ENCODE data around the gene TGM2.

TGM2 gene

DNA sequence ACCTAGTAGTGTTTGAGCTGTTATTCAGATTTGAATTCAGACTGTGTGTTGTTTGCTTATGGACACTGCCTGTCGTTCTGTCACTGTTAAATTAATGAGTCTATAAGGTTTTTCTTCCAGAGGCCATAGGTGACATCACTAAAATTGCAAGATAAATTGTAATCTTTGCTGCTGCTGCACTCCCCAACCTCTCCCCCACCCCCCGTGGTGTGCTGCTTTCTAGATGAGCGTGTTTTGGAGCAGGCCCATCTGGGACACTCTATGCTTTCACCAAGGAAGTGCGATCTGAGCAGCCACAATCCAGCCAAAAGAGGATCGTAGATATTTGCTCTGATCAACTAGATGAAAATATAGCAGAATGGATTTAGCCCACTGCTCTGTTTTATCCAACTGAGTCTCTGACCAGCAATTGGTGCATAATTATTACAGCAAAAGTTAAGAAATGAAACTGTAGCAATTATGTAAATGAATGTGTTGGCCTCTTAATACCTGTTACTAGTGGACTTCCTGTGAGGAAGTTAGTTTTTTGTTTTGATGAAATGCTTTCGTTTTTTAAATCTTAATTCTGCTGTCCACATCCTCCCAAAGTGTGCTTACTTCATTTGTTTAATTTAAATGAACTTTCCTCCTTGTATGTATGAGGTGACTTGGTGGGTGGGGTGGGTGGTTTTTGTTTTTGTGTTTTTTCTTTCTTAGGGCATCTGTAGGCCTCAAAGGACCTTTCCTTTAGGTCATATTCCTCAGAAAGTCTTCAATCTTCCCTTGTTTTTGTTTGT lies 73.4 kb downstream of the TGM2 start:
- in situ Hi-C loops (cut with MboI; ENCODE audit: low sequenced_read_pairs) = no loop called here
- peaks cover 19% of the 10 kb centered on the region for H3K36me3 ChIP-seq (replicated peaks)
- H3K4me1 ChIP-seq = no peaks in the 10 kb centered on the region
- no peaks in the 10 kb centered on the region for H3K27me3 ChIP-seq (ENCODE audit: low read depth)
- no peak overlapping the region for H3K4me3 ChIP-seq
- H3K9me3 ChIP-seq = no peaks in the 10 kb centered on the region
- DNase-seq (ENCODE audit: low spot score in 2 of 2) = no peak

- DNase-seq (ENCODE audit: low spot score in 2 of 2) = no peak
- in situ Hi-C loops (cut with MboI; ENCODE audit: low sequenced_read_pairs) = no loop called here
- H3K27me3 ChIP-seq (ENCODE audit: low read depth) = no peaks in the 10 kb centered on the region
- no peaks in the 10 kb centered on the region for H3K4me1 ChIP-seq
- no peak overlapping the region for H3K4me3 ChIP-seq
- H3K9me3 ChIP-seq = no peaks in the 10 kb centered on the region
- peaks cover 20% of the 10 kb centered on the region for H3K36me3 ChIP-seq (replicated peaks)
Observed at GRCh38 chr20:38090061-38090460, 75.0 kb downstream of the TGM2 start.

GRCh38 chr20:38089500-38089899 lies 75.6 kb downstream of the TGM2 start:
- Histone ChIP-seq H3K36me3 (replicated peaks) (peaks cover 26% of the 10 kb centered on the region), H3K27me3 (ENCODE audit: low read depth) (no peaks in the 10 kb centered on the region), H3K4me1 (no peaks in the 10 kb centered on the region), H3K9me3 (no peaks in the 10 kb centered on the region), H3K4me3 (no peak overlapping the region)
- in situ Hi-C loops (cut with MboI; ENCODE audit: low sequenced_read_pairs) = no loop called here
- no peak for DNase-seq (ENCODE audit: low spot score in 2 of 2)

GRCh38 chr20:38085026-38085425 lies 80.0 kb downstream of the TGM2 start:
- no peak for DNase-seq (ENCODE audit: low spot score in 2 of 2)
- Histone ChIP-seq H3K4me1 (peaks cover 9% of the 10 kb centered on the region), H3K9me3 (0 out of 2 replicates have a peak, but pooled peaks cover 2% of the 10 kb centered on the region), H3K36me3 (replicated peaks) (peaks cover 23% of the 10 kb centered on the region), H3K4me3 (no peak overlapping the region), H3K27me3 (ENCODE audit: low read depth) (no peaks in the 10 kb centered on the region)
- in situ Hi-C loops (cut with MboI; ENCODE audit: low sequenced_read_pairs) = no loop called here

DNA sequence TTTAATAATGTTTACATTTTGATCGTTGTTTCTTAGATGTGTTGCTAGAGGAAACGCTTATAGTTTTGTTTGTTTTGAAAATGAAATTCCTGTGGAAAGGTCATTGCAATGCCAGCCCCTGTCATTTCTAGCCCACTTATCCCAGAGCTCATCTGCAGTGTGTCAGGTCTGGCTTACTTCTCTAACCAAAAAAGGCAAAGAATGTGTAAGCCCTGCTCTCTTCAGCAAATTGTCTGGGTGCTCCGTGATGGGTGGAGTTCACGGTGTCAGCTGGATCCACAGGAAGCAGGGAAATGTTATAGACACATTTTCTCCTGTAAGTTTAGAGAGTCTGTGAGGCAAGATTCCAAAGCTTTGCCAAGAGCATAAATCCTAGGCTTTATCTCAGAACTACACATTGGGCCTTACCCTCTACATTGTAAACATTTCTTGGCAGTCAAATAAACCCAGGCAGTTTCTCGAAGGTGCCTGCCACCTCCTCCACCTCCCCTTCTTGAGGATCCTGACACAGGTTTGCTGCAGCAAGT lies 80.6 kb downstream of the TGM2 start:
- no peaks in the 10 kb centered on the region for H3K27me3 ChIP-seq (ENCODE audit: low read depth)
- H3K4me3 ChIP-seq = no peak overlapping the region
- in situ Hi-C loops (cut with MboI; ENCODE audit: low sequenced_read_pairs) = no loop called here
- H3K4me1 ChIP-seq = peaks cover 9% of the 10 kb centered on the region
- H3K9me3 ChIP-seq = 0 out of 2 replicates have a peak, but pooled peaks cover 4% of the 10 kb centered on the region
- DNase-seq (ENCODE audit: low spot score in 2 of 2) = no peak
- H3K36me3 ChIP-seq (replicated peaks) = peaks cover 26% of the 10 kb centered on the region

- Histone ChIP-seq H3K36me3 (replicated peaks) (peaks cover 33% of the 10 kb centered on the region), H3K9me3 (0 out of 2 replicates have a peak, but pooled peaks cover 4% of the 10 kb centered on the region), H3K27me3 (ENCODE audit: low read depth) (no peaks in the 10 kb centered on the region), H3K4me1 (peaks cover 9% of the 10 kb centered on the region), H3K4me3 (no peak overlapping the region)
- DNase-seq (ENCODE audit: low spot score in 2 of 2) = no peak
- in situ Hi-C loops (cut with MboI; ENCODE audit: low sequenced_read_pairs) = no loop called here
Observed at GRCh38 chr20:38083338-38084048, 81.6 kb downstream of the TGM2 start.

GRCh38 chr20:38082894-38083293 lies 82.2 kb downstream of the TGM2 start:
- no peak overlapping the region for H3K4me3 ChIP-seq
- H3K27me3 ChIP-seq (ENCODE audit: low read depth) = no peaks in the 10 kb centered on the region
- H3K36me3 ChIP-seq (replicated peaks) = peaks cover 28% of the 10 kb centered on the region
- DNase-seq (ENCODE audit: low spot score in 2 of 2) = no peak
- H3K4me1 ChIP-seq = peaks cover 9% of the 10 kb centered on the region
- 0 out of 2 replicates have a peak, but pooled peaks cover 4% of the 10 kb centered on the region for H3K9me3 ChIP-seq
- in situ Hi-C loops (cut with MboI; ENCODE audit: low sequenced_read_pairs) = no loop called here

- Histone ChIP-seq H3K36me3 (replicated peaks) (peaks cover 35% of the 10 kb centered on the region), H3K4me1 (peaks cover 9% of the 10 kb centered on the region), H3K9me3 (0 out of 2 replicates have a peak, but pooled peaks cover 4% of the 10 kb centered on the region), H3K27me3 (ENCODE audit: low read depth) (no peaks in the 10 kb centered on the region), H3K4me3 (no peak overlapping the region)
- in situ Hi-C loops (cut with MboI; ENCODE audit: low sequenced_read_pairs) = no loop called here
- no peak for DNase-seq (ENCODE audit: low spot score in 2 of 2)
Observed at GRCh38 chr20:38081575-38081974, 83.5 kb downstream of the TGM2 start.

- in situ Hi-C loops (cut with MboI; ENCODE audit: low sequenced_read_pairs) = no loop called here
- H3K36me3 ChIP-seq (replicated peaks) = peaks cover 27% of the 10 kb centered on the region
- no peak overlapping the region for H3K4me3 ChIP-seq
- H3K9me3 ChIP-seq = 0 out of 2 replicates have a peak, but pooled peaks cover 4% of the 10 kb centered on the region
- no peak for DNase-seq (ENCODE audit: low spot score in 2 of 2)
- H3K4me1 ChIP-seq = peaks cover 9% of the 10 kb centered on the region
- no peaks in the 10 kb centered on the region for H3K27me3 ChIP-seq (ENCODE audit: low read depth)
Observed at GRCh38 chr20:38079353-38079752, 85.7 kb downstream of the TGM2 start.

GRCh38 chr20:38078084-38078483 lies 87.0 kb downstream of the TGM2 start:
- Histone ChIP-seq H3K27me3 (ENCODE audit: low read depth) (no peaks in the 10 kb centered on the region), H3K4me1 (peaks cover 7% of the 10 kb centered on the region), H3K4me3 (no peak overlapping the region), H3K9me3 (0 out of 2 replicates have a peak, but pooled peaks cover 4% of the 10 kb centered on the region), H3K36me3 (replicated peaks) (peaks cover 32% of the 10 kb centered on the region)
- DNase-seq (ENCODE audit: low spot score in 2 of 2) = no peak
- in situ Hi-C loops (cut with MboI; ENCODE audit: low sequenced_read_pairs) = no loop called here

Data from HAP-1 (cell line).